MCF 10A (cell line): ENCODE results near the gene GNG7. TPM values are rescaled to one million over a fixed set of nuclear protein-coding genes. Genes with fewer than 3 reads are reported as not detected.

Experiments
- BruUV-seq: library from RNA; stranded (reverse); fragments of 400-500 nt; replicated peaks from 2 replicates; lab custom pipeline; 2021; lab: Mats Ljungman, UMichigan
- CTCF ChIA-PET: fragments of 300-600 bp; sonication (Branson Sonifier 250); formaldehyde crosslinking; extraction: SDS; loops from one replicate; lab custom pipeline; 2021; ENCODE audit warnings: antibody characterized with exemption, inconsistent platforms; lab: Yijun Ruan, JAX
- POLR2A ChIA-PET: fragments of 300-600, 350-650 bp; sonication (Branson Sonifier 250); formaldehyde crosslinking; extraction: SDS; loops from one replicate; lab custom pipeline; 2020; ENCODE audit warnings: antibody characterized with exemption, inconsistent platforms; lab: Yijun Ruan, JAX
- DNase-seq: peaks from one replicate; pipeline ENCODE4 v3.0.0-alpha.2; 2018; ENCODE audit not compliant: unreplicated experiment
- H3K27ac Mint-ChIP-seq: one replicate; pipeline ENCODE4 v1.8.0; 2022; ENCODE audit warnings: mild to moderate bottlenecking, low read depth, mixed read lengths; ENCODE audit not compliant: unreplicated experiment
- H3K27me3 Mint-ChIP-seq: one replicate; pipeline ENCODE4 v1.8.0; 2022; ENCODE audit warnings: mixed read lengths; ENCODE audit not compliant: insufficient read depth, unreplicated experiment
- H3K36me3 Mint-ChIP-seq: one replicate; pipeline ENCODE4 v1.8.0; 2022; ENCODE audit warnings: mild to moderate bottlenecking, moderate library complexity, mixed read lengths; ENCODE audit not compliant: insufficient read depth, unreplicated experiment
- H3K4me1 Mint-ChIP-seq: one replicate; pipeline ENCODE4 v1.8.0; 2022; ENCODE audit warnings: mixed read lengths; ENCODE audit not compliant: insufficient read depth, unreplicated experiment
- H3K4me3 Mint-ChIP-seq: one replicate; pipeline ENCODE4 v1.8.0; 2022; ENCODE audit warnings: mild to moderate bottlenecking, moderate library complexity, mixed read lengths; ENCODE audit not compliant: unreplicated experiment
- H3K9me3 Mint-ChIP-seq: one replicate; pipeline ENCODE4 v1.8.0; 2022; ENCODE audit warnings: mixed read lengths; ENCODE audit not compliant: unreplicated experiment
- intact Hi-C: fragments of 100-400 bp; cut with micrococcal nuclease; formaldehyde crosslinking; loops from 2 replicates; pipeline ENCODE4 v1.14.1; 2022
- total RNA-seq: library from RNA; stranded (reverse); gene quantifications from 2 replicates; pipeline ENCODE4 v1.2.3, GENCODE V29; 2022
- TF ChIP-seq, protein P1 (sequence below): fragments of 200-600 bp; IDR thresholded peaks from one replicate; pipeline ENCODE4 v1.8.0; 2022; ENCODE audit warnings: antibody characterized with exemption, mild to moderate bottlenecking; ENCODE audit not compliant: unreplicated experiment

Gene GNG7
- total RNA-seq, 1 experiment from 2014 or later: 0.51 TPM

DNA sequence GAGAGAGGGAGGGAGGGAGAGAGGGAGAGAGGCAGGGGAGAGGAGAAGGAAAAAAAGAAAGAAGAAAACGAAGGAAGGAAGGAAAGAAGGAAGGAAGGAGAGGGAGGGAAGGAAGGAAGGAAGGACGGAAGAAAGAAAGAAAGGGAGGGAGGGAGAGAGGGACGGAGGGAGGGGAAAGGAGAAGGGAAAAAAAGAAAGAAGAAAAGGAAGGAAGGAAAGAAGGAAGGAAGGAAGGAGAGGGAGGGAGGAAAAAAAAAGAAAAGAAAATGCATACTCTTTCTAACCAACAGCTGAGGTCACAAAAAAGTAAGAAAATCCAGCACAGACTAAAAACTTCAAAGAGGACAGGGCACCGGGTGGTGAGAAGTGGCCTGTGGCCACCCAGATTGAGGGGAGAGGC lies 109.7 kb downstream of the GNG7 start:
- Mint-ChIP-seq H3K4me3 (no peak overlapping the region), H3K9me3 (no peaks in the 10 kb centered on the region), H3K4me1 (no peaks in the 10 kb centered on the region), H3K36me3 (no peaks in the 10 kb centered on the region), H3K27ac (no peak overlapping the region), H3K27me3 (peaks cover 28% of the 10 kb centered on the region)
- no TSS peak for BruUV-seq
- intact Hi-C loops: no loop called here
- no peak for DNase-seq
- ChIA-PET POLR2A (interaction anchor here (0.6 kb wide), 1 partner anchor 9 kb away, joined by 3 read pairs; no protein-coding TSS in a partner anchor), CTCF (no interaction called here)
- TF ChIP-seq, protein P1, sequence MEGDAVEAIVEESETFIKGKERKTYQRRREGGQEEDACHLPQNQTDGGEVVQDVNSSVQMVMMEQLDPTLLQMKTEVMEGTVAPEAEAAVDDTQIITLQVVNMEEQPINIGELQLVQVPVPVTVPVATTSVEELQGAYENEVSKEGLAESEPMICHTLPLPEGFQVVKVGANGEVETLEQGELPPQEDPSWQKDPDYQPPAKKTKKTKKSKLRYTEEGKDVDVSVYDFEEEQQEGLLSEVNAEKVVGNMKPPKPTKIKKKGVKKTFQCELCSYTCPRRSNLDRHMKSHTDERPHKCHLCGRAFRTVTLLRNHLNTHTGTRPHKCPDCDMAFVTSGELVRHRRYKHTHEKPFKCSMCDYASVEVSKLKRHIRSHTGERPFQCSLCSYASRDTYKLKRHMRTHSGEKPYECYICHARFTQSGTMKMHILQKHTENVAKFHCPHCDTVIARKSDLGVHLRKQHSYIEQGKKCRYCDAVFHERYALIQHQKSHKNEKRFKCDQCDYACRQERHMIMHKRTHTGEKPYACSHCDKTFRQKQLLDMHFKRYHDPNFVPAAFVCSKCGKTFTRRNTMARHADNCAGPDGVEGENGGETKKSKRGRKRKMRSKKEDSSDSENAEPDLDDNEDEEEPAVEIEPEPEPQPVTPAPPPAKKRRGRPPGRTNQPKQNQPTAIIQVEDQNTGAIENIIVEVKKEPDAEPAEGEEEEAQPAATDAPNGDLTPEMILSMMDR: no peak

DNA sequence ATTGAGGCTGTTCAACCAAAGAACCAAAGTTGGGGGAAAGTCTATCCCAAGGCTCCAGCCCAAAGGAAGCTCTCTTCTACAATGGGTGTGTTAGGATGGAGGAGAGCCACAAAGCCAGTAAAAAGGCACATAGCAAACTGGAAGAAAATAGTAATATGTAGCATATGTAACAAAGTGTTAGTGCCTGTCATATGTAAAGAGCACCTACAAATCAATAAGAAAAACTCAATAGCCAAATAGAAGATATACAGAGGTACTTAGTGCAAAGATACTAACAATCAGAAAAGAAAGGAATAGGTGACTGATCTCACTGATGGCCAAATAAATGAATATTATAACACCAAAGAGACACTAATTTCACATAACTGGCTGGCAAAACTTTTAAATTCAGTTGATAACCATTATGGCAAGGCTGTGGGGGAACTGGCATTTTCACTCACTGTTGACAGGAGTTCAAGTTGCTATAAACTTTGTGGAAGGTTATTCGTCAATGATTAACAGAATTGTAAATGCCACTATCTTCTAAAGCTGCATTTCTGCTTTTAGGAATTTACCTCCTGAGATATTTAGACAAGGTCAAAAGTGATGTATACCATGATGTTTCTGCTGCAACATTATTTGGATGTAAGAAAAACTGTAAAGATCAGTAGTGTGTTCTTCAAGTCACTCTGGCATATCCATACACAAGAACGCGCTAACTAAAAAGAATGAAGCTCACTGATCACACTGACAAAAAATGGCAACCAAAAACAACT lies 110.8 kb downstream of the GNG7 start:
- POLR2A ChIA-PET: no interaction called here
- Mint-ChIP-seq H3K4me3 (no peak overlapping the region), H3K27ac (no peak overlapping the region), H3K36me3 (no peaks in the 10 kb centered on the region), H3K27me3 (peaks cover 28% of the 10 kb centered on the region), H3K4me1 (no peaks in the 10 kb centered on the region), H3K9me3 (no peaks in the 10 kb centered on the region)
- CTCF ChIA-PET: no interaction called here
- intact Hi-C loops: no loop called here
- BruUV-seq: no TSS peak
- no peak for DNase-seq
- TF ChIP-seq, protein P1: no peak

DNA sequence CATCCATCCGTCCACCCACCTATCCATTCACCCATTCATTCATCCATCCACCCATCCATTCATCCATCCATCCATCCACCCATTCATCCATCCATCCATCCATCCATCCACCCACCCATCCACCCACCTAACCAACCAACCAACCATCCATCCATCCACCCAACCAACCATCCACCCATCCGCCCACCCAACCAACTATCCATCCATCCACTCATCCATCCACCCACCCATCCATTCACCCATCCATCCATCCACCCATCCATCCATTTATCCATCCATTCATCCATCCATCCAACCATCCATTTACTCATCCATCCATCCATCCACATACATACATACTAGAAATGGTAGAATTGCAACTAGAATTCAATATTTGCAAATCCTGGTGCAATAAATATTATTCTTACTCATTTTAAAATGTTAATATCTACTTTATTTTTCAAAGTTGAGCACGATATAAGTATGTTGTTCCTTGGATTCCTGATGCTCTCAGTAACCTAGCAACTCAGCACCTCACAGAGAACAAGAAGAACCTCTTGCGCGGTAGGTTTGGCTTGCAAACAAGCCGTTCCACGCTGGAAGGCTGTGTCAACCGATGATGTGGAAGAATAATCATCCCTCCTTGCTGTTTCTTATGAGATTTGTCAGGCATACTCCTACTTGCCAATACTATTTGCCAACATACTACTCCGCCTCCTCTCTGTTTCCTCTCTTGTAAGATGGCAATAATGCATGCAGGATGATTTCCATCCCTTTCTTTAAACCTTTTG lies 111.7 kb downstream of the GNG7 start:
- H3K4me3 Mint-ChIP-seq: no peak overlapping the region
- CTCF ChIA-PET: interaction anchor here (0.7 to 1.8 kb wide), 2 partner anchors 20 to 41 kb away, joined by 3 to 6 read pairs; no protein-coding TSS in a partner anchor
- no peak overlapping the region for H3K27ac Mint-ChIP-seq
- intact Hi-C loops: no loop called here
- no TSS peak for BruUV-seq
- no peaks in the 10 kb centered on the region for H3K36me3 Mint-ChIP-seq
- no peak for DNase-seq
- no peaks in the 10 kb centered on the region for H3K9me3 Mint-ChIP-seq
- TF ChIP-seq, protein P1: no peak
- H3K27me3 Mint-ChIP-seq: peaks cover 28% of the 10 kb centered on the region
- POLR2A ChIA-PET: no interaction called here
- H3K4me1 Mint-ChIP-seq: no peaks in the 10 kb centered on the region

DNA sequence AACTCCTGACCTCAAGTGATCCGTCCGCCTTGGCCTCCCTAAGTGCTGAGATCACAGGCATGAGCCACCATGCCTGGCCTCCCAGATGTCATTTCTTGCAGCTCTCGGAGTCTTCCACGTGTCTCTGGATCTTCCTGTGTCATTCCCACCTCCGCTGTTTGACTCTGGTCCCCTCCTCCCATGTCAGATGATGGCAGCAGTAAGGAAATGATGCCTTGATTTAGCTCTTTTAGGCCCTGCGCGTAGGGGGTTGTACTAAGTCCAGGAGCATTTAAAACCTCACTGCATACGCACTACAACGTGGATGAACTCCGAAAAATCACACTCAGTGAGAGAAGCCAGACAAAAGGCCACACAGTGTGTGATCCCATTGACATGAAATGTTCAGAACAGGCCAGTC lies 113.1 kb downstream of the GNG7 start:
- intact Hi-C loops: no loop called here

More for the DNA sequence above, 113.1 kb downstream of the GNG7 start:
- Mint-ChIP-seq H3K4me3 (no peak overlapping the region), H3K36me3 (no peaks in the 10 kb centered on the region), H3K27ac (no peak overlapping the region), H3K27me3 (peaks cover 28% of the 10 kb centered on the region), H3K9me3 (no peaks in the 10 kb centered on the region), H3K4me1 (no peaks in the 10 kb centered on the region)
- no peak for DNase-seq
- TF ChIP-seq, protein P1: no peak
- CTCF ChIA-PET: interaction anchor here (0.7 to 1.8 kb wide), 2 partner anchors 21 to 48 kb away, joined by 3 to 6 read pairs; no protein-coding TSS in a partner anchor
- BruUV-seq: no TSS peak
- POLR2A ChIA-PET: no interaction called here
